Epithelial cell of proximal tubule (primary cell): ENCODE data around the gene ATP2C2. TPM values are rescaled to one million over a fixed set of nuclear protein-coding genes. Genes with fewer than 3 reads are reported as not detected.
A peak's percentile ranks its signal among the peaks of the same experiment; 100 is the strongest.

Source experiments
- DNase-seq: peaks from one replicate; pipeline ENCODE4 v3.0.0-alpha.2; 2011; ENCODE audit warnings: low read depth
- H3K4me3 ChIP-seq: 2 replicates; pipeline ENCODE4 v1.5.1; 2011; ENCODE audit warnings: low read depth, mild to moderate bottlenecking, low read length
- CTCF ChIP-seq: conservative IDR thresholded peaks from 2 replicates; pipeline ENCODE4 v1.5.1; 2012; ENCODE audit warnings: low read depth, mild to moderate bottlenecking, low read length
- total RNA-seq: library from RNA; depleted of rRNA; stranded (reverse); fragments of >200 nt; gene quantifications from 2 replicates; pipeline ENCODE4 v1.2.3, GENCODE V29; 2015

ATP2C2 gene
- total RNA-seq, 1 donor from 2014 or later = 6.3 TPM

GRCh38 chr16:84464116-84464515 lies 95.8 kb downstream of the ATP2C2 start:
- no peak overlapping the region for H3K4me3 ChIP-seq
- TF ChIP-seq CTCF = no peak
- no peak for DNase-seq

- H3K4me3 ChIP-seq = no peak overlapping the region
- DNase-seq = no peak
- TF ChIP-seq CTCF = peak; percentile 3
These were observed 96.8 kb downstream of the ATP2C2 start for GRCh38 chr16:84465154-84465553.

- no peak for DNase-seq
- no peak for TF ChIP-seq CTCF
- H3K4me3 ChIP-seq = no peak overlapping the region
These were observed 98.4 kb downstream of the ATP2C2 start for GRCh38 chr16:84466692-84467091.

- no peak for TF ChIP-seq CTCF
- DNase-seq = no peak
- no peak overlapping the region for H3K4me3 ChIP-seq
These were observed 98.9 kb downstream of the ATP2C2 start for GRCh38 chr16:84467256-84467655.

DNA sequence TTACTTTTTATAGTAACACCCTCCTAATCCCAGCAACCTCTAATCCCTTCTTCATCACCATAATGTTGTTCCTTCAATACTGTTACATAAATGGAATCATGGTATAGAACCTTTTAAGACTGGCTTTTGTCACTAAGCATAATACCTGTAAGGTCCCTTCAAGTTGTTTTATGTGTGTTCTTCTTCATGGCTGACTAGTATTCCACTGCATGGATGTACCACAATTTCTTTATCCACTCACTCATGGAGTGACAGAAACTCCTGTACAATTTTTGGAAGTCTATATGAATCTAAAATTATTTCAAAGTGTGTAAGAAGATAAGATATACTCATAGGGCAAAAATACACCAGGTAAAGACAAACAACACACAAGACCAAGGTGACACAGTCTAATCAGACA lies 99.4 kb downstream of the ATP2C2 start:
- DNase-seq = no peak
- no peak for TF ChIP-seq CTCF
- H3K4me3 ChIP-seq = no peak overlapping the region

DNA sequence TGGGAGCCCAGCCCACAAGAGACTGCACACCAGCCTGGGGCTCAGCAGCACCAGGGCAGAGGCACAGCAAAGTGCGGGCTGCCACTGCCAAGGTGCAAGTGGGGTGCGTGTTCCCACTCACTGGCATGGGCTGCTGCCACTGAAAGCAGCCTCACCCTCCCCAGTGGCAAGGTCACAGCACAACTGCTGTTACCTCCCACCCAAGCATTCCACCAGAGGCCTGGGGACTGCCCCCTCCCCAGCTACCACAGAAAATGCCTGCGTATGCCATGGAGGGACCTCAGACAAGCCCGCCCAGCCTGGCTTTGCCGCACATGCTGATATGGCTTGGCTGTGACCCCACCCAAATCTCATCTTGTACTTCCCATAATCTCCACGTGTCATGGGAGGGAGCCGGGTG lies 103.0 kb downstream of the ATP2C2 start:
- H3K4me3 ChIP-seq = no peak overlapping the region
- TF ChIP-seq CTCF = no peak
- DNase-seq = no peak

GRCh38 chr16:84471966-84472365 lies 103.6 kb downstream of the ATP2C2 start:
- no peak for DNase-seq
- H3K4me3 ChIP-seq = no peak overlapping the region
- no peak for TF ChIP-seq CTCF
